Mesendoderm (in vitro differentiated cells): ENCODE results near the gene PPY. TPM values are rescaled to one million over a fixed set of nuclear protein-coding genes. Genes with fewer than 3 reads are reported as not detected.

Experiments used
- DNase-seq: peaks from one replicate; pipeline ENCODE4 v3.0.0; 2013
- H2AK5ac ChIP-seq: 2 replicates; pipeline ENCODE4 v1.6.1; 2013; ENCODE audit warnings: low read length, inconsistent platforms
- H2BK120ac ChIP-seq: 2 replicates; pipeline ENCODE4 v1.6.1; 2013; ENCODE audit warnings: low read depth, mild to moderate bottlenecking, low read length, moderate library complexity, mixed read lengths
- H2BK15ac ChIP-seq: replicated peaks from 2 replicates; pipeline ENCODE4 v1.6.1; 2013; ENCODE audit warnings: low read depth, mild to moderate bottlenecking, moderate library complexity
- H2BK5ac ChIP-seq: 2 replicates; pipeline ENCODE4 v1.6.1; 2013; ENCODE audit warnings: low read length, inconsistent platforms
- H3K18ac ChIP-seq: 2 replicates; pipeline ENCODE4 v1.6.1; 2013; ENCODE audit warnings: mild to moderate bottlenecking, low read length, mixed read lengths
- H3K23ac ChIP-seq: one replicate; pipeline ENCODE4 v1.6.1; 2013; ENCODE audit warnings: low read length
- H3K27ac ChIP-seq: 2 replicates; pipeline ENCODE4 v1.5.1; 2013; ENCODE audit warnings: low read depth, mild to moderate bottlenecking, inconsistent platforms, low read length, moderate library complexity
- H3K27me3 ChIP-seq: 2 replicates; pipeline ENCODE4 v1.6.1; 2013; ENCODE audit warnings: low read length, control low read depth, mild to moderate bottlenecking, inconsistent platforms; ENCODE audit not compliant: insufficient read depth, poor library complexity
- H3K36me3 ChIP-seq: 2 replicates; pipeline ENCODE4 v1.6.1; 2013; ENCODE audit warnings: low read length, inconsistent platforms; ENCODE audit not compliant: control insufficient read depth, insufficient read depth
- H3K4ac ChIP-seq: one replicate; pipeline ENCODE4 v1.6.1; 2013; ENCODE audit warnings: low read depth, mild to moderate bottlenecking, low read length, moderate library complexity
- H3K4me1 ChIP-seq: 2 replicates; pipeline ENCODE4 v1.6.1; 2013; ENCODE audit warnings: low read depth, low read length, inconsistent platforms; ENCODE audit not compliant: control insufficient read depth
- H3K4me2 ChIP-seq: 2 replicates; pipeline ENCODE4 v1.6.1; 2013; ENCODE audit warnings: low read length
- H3K4me3 ChIP-seq: 2 replicates; pipeline ENCODE4 v1.5.1; 2013; ENCODE audit warnings: mild to moderate bottlenecking, low read length
- H3K56ac ChIP-seq: one replicate; pipeline ENCODE4 v1.6.1; 2013; ENCODE audit warnings: low read length
- H3K79me1 ChIP-seq: 2 replicates; pipeline ENCODE4 v1.6.1; 2013; ENCODE audit warnings: low read length, inconsistent platforms
- H3K79me2 ChIP-seq: 2 replicates; pipeline ENCODE4 v1.6.1; 2013; ENCODE audit warnings: mild to moderate bottlenecking, low read length; ENCODE audit not compliant: control insufficient read depth, insufficient read depth
- H3K9ac ChIP-seq: 2 replicates; pipeline ENCODE4 v1.6.1; 2013; ENCODE audit warnings: low read length, inconsistent platforms
- H4K5ac ChIP-seq: one replicate; pipeline ENCODE4 v1.6.1; 2013; ENCODE audit warnings: low read length
- H4K8ac ChIP-seq: one replicate; pipeline ENCODE4 v1.6.1; 2013; ENCODE audit warnings: low read depth, mild to moderate bottlenecking, control low read depth, low read length, moderate library complexity
- WGBS: extraction: QIAGEN DNeasy Blood & Tissue Kit; methylation state at CpG from one replicate; pipeline ENCODE4 v1.1.7; 2013; ENCODE audit warnings: low lambda C conversion rate, missing lambda C conversion rate; ENCODE audit not compliant: insufficient coverage; ENCODE audit errors: extremely low coverage; 5-methylcytosine and 5-hydroxymethylcytosine counted together
- polyA plus RNA-seq, 2 experiments: library from polyadenylated mRNA; stranded (reverse); fragments of 200-250 nt; gene quantifications; one replicate each; pipeline ENCODE4 v1.2.3, GENCODE V29; 2013

The PPY gene
- not detected for polyA plus RNA-seq (2013, experiment 1 of 2)
- not detected for polyA plus RNA-seq (2013, experiment 2 of 2)

- no peaks in the 10 kb centered on the region for H3K79me1 ChIP-seq
- no peak within 1 kb of the TSS for H2BK5ac ChIP-seq
- no peak within 1 kb of the TSS for H2BK15ac ChIP-seq
- no peak within 1 kb of the TSS for H3K9ac ChIP-seq
- H2BK120ac ChIP-seq = no peak within 1 kb of the TSS
- H3K4me3 ChIP-seq = no peak within 1 kb of the TSS
- H3K23ac ChIP-seq = no peak within 1 kb of the TSS
- no peak within 1 kb of the TSS for H3K4ac ChIP-seq
- no peak within 1 kb of the TSS for H3K4me2 ChIP-seq
- DNase-seq = no peak
- H4K8ac ChIP-seq = no peak within 1 kb of the TSS
- no peak within 1 kb of the TSS for H4K5ac ChIP-seq
- H3K27ac ChIP-seq = no peak within 1 kb of the TSS
- H3K4me1 ChIP-seq = no peaks in the 10 kb centered on the region
- H3K18ac ChIP-seq = no peak within 1 kb of the TSS
- H3K79me2 ChIP-seq = no peaks in the 10 kb centered on the region
- H3K27me3 ChIP-seq = no peaks in the 10 kb centered on the region
- WGBS = no CpG with 5 or more reads among the region's 17 CpGs
- H3K56ac ChIP-seq = no peak within 1 kb of the TSS
- no peak within 1 kb of the TSS for H2AK5ac ChIP-seq
- H3K36me3 ChIP-seq = no peaks in the 10 kb centered on the region
Measured at GRCh38 chr17:43942051-43942685, at the start of gene PPY. TSS of gene PPY (minus strand) at chr17:43942476. CDS start at chr17:43941654, 822 bp downstream.

- H3K18ac ChIP-seq = no peak overlapping the region
- no peak overlapping the region for H2AK5ac ChIP-seq
- no peak overlapping the region for H3K4me3 ChIP-seq
- H2BK120ac ChIP-seq = no peak overlapping the region
- no peak overlapping the region for H3K4ac ChIP-seq
- H3K79me1 ChIP-seq = no peaks in the 10 kb centered on the region
- no peak for DNase-seq
- H2BK15ac ChIP-seq = no peak overlapping the region
- no peaks in the 10 kb centered on the region for H3K36me3 ChIP-seq
- no peak overlapping the region for H3K23ac ChIP-seq
- no peak overlapping the region for H3K56ac ChIP-seq
- WGBS = no CpG with 5 or more reads among the region's 9 CpGs
- no peaks in the 10 kb centered on the region for H3K4me1 ChIP-seq
- no peak overlapping the region for H3K27ac ChIP-seq
- no peak overlapping the region for H4K5ac ChIP-seq
- no peak overlapping the region for H3K9ac ChIP-seq
- no peak overlapping the region for H4K8ac ChIP-seq
- no peak overlapping the region for H2BK5ac ChIP-seq
- H3K4me2 ChIP-seq = no peak overlapping the region
- H3K27me3 ChIP-seq = no peaks in the 10 kb centered on the region
- H3K79me2 ChIP-seq = no peaks in the 10 kb centered on the region
Measured at GRCh38 chr17:43988301-43988700, 46.0 kb upstream of the PPY start.

GRCh38 chr17:43987131-43988021 lies 45.1 kb upstream of the PPY start:
- no peaks in the 10 kb centered on the region for H3K4me1 ChIP-seq
- H3K36me3 ChIP-seq = no peaks in the 10 kb centered on the region
- WGBS = no CpG with 5 or more reads among the region's 12 CpGs
- no peak overlapping the region for H3K23ac ChIP-seq
- no peak overlapping the region for H3K4me2 ChIP-seq
- H2BK120ac ChIP-seq = no peak overlapping the region
- H2BK15ac ChIP-seq = no peak overlapping the region
- no peak overlapping the region for H3K27ac ChIP-seq
- no peak overlapping the region for H3K9ac ChIP-seq
- no peak overlapping the region for H2AK5ac ChIP-seq
- no peak for DNase-seq
- H3K79me2 ChIP-seq = no peaks in the 10 kb centered on the region
- H3K27me3 ChIP-seq = peaks cover 2% of the 10 kb centered on the region
- no peak overlapping the region for H3K56ac ChIP-seq
- no peak overlapping the region for H4K5ac ChIP-seq
- H3K18ac ChIP-seq = no peak overlapping the region
- no peak overlapping the region for H3K4ac ChIP-seq
- no peaks in the 10 kb centered on the region for H3K79me1 ChIP-seq
- H3K4me3 ChIP-seq = no peak overlapping the region
- H4K8ac ChIP-seq = no peak overlapping the region
- H2BK5ac ChIP-seq = no peak overlapping the region

- H2AK5ac ChIP-seq = no peak overlapping the region
- no peak overlapping the region for H3K18ac ChIP-seq
- no peak overlapping the region for H2BK15ac ChIP-seq
- H3K4me1 ChIP-seq = no peaks in the 10 kb centered on the region
- H4K8ac ChIP-seq = no peak overlapping the region
- no peak overlapping the region for H2BK120ac ChIP-seq
- DNase-seq = no peak
- no peak overlapping the region for H4K5ac ChIP-seq
- no peak overlapping the region for H3K9ac ChIP-seq
- H3K56ac ChIP-seq = no peak overlapping the region
- H3K79me2 ChIP-seq = no peaks in the 10 kb centered on the region
- H2BK5ac ChIP-seq = no peak overlapping the region
- no peak overlapping the region for H3K27ac ChIP-seq
- H3K36me3 ChIP-seq = no peaks in the 10 kb centered on the region
- no peaks in the 10 kb centered on the region for H3K79me1 ChIP-seq
- no peak overlapping the region for H3K4me2 ChIP-seq
- no peak overlapping the region for H3K4ac ChIP-seq
- peaks cover 2% of the 10 kb centered on the region for H3K27me3 ChIP-seq
- no peak overlapping the region for H3K23ac ChIP-seq
- WGBS = no CpG with 5 or more reads among the region's 7 CpGs
- H3K4me3 ChIP-seq = no peak overlapping the region
Measured at GRCh38 chr17:43986225-43986981, 44.1 kb upstream of the PPY start.

- Histone ChIP-seq H3K27ac (no peak overlapping the region), H3K18ac (no peak overlapping the region), H2BK15ac (no peak overlapping the region), H3K79me1 (no peaks in the 10 kb centered on the region), H3K36me3 (no peaks in the 10 kb centered on the region), H3K27me3 (peaks cover 2% of the 10 kb centered on the region), H3K4ac (no peak overlapping the region), H3K23ac (no peak overlapping the region), H4K8ac (no peak overlapping the region), H3K9ac (no peak overlapping the region), H4K5ac (no peak overlapping the region), H2BK120ac (no peak overlapping the region), H3K79me2 (no peaks in the 10 kb centered on the region), H2BK5ac (no peak overlapping the region), H3K4me1 (no peaks in the 10 kb centered on the region), H3K4me3 (no peak overlapping the region), H3K56ac (no peak overlapping the region), H2AK5ac (no peak overlapping the region), H3K4me2 (no peak overlapping the region)
- no CpG with 5 or more reads among the region's 8 CpGs for WGBS
- peak; percentile 29 for DNase-seq
Measured at GRCh38 chr17:43984521-43984920, 42.2 kb upstream of the PPY start.
